Dendritic cell treated with granulocyte-macrophage colony-stimulating factor and Interleukin-4, amounts not matched to agents 40 ng/mL and 50 ng/mL, for 4 days (primary cell): ENCODE data around the gene ACMSD.

Experiments
- H3K27ac Mint-ChIP-seq: one replicate; pipeline ENCODE4 v1.8.0; 2022; ENCODE audit warnings: mild to moderate bottlenecking, mixed read lengths
- H3K27me3 Mint-ChIP-seq: one replicate; pipeline ENCODE4 v1.8.0; 2022; ENCODE audit warnings: mild to moderate bottlenecking, mixed read lengths
- H3K36me3 Mint-ChIP-seq: one replicate; pipeline ENCODE4 v1.8.0; 2022; ENCODE audit warnings: low read depth, mixed read lengths
- H3K4me1 Mint-ChIP-seq: one replicate; pipeline ENCODE4 v1.8.0; 2022; ENCODE audit warnings: low read depth, mixed read lengths
- H3K4me3 Mint-ChIP-seq: one replicate; pipeline ENCODE4 v1.8.0; 2022; ENCODE audit warnings: mild to moderate bottlenecking, moderate library complexity, mixed read lengths
- H3K9me3 Mint-ChIP-seq: one replicate; pipeline ENCODE4 v1.8.0; 2022; ENCODE audit warnings: mixed read lengths
- intact Hi-C: fragments of 100-400 bp; cut with micrococcal nuclease; formaldehyde crosslinking; loops from one replicate; pipeline ENCODE4 v1.15.0; 2022

The ACMSD gene

DNA sequence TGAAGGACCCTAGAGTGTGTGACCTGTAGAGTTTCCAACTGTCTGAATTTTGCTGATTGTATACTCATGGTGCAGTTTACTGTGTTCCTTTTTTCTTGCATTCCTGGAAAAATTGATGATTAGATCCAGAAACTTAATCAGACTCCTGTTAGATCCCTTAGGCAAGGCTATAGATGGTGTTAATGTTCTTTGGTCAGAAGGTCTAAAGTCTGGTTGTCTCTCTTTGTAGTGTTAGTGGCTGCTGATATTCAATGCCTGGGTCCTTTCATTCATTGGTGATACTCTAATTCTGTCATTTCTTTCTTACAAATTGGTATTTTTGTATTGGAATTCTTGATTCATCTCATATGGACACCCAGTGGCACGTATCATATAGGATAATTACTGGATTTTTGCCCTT, 86.5 kb downstream of the ACMSD start:
- peaks cover 62% of the 10 kb centered on the region for H3K4me1 Mint-ChIP-seq
- H3K36me3 Mint-ChIP-seq = peaks cover 53% of the 10 kb centered on the region
- H3K27ac Mint-ChIP-seq = no peak overlapping the region
- no peaks in the 10 kb centered on the region for H3K27me3 Mint-ChIP-seq
- intact Hi-C loops = loop anchor here (5.0 kb wide), 1 partner anchor 32 kb away; no protein-coding TSS in a partner anchor
- H3K9me3 Mint-ChIP-seq = no peaks in the 10 kb centered on the region
- no peak overlapping the region for H3K4me3 Mint-ChIP-seq

DNA sequence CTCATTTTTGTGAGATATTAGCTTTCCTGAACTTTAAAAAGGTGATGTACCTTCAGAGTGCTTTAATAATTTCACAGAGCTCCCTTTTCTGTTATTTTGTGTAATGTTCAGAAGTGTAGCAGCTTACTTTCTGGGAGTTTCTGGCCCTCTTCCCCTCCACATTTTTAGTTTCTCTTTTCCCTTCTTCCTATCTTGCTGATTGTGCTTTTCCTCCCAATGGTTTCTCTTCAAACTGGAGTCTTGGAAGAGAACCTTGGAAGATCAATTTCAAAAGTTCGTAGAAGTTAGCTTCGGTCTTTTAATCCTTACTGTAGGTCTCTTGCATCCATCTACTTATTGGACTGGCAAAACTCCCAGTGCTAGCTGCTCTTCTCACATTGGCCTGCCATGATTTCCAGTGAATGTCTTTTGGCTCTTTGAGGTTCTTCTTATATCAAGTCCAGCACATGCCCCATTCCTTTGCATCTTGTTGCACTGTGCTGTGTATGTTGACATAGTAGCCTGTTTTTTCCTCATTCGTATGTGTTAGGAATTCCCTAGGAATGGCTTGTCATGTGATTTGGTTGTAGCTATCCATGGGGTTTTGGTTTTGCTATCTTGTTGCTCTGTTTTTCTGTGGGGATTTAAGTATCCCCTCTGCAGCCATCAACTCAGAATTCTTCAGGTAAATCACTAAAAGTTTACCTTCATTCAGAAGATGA, 88.0 kb downstream of the ACMSD start:
- Mint-ChIP-seq H3K36me3 (peaks cover 54% of the 10 kb centered on the region), H3K4me3 (peak overlapping the region; percentile 0), H3K27ac (peak overlapping the region; percentile 26), H3K27me3 (no peaks in the 10 kb centered on the region), H3K4me1 (peaks cover 66% of the 10 kb centered on the region), H3K9me3 (no peaks in the 10 kb centered on the region)
- intact Hi-C loops = no loop called here

DNA sequence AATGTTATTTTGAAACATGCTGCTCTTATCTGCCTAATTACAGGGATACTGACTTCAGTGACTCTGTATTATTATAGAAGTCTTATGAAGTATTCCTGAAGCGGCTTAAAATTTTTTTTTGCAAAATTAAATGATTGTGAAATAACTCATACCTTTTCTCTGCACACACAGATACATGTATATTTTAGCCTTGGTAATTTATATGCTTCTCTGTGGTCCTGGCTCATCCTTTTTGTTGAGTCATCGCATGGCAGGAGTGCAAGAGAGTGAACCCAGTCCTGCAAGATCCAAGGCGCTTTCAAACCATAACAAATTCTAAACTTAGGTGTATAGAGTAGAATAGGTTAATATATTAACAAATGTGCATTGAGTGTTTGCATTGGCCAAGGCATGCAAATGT, 88.8 kb downstream of the ACMSD start:
- intact Hi-C loops = no loop called here

DNA sequence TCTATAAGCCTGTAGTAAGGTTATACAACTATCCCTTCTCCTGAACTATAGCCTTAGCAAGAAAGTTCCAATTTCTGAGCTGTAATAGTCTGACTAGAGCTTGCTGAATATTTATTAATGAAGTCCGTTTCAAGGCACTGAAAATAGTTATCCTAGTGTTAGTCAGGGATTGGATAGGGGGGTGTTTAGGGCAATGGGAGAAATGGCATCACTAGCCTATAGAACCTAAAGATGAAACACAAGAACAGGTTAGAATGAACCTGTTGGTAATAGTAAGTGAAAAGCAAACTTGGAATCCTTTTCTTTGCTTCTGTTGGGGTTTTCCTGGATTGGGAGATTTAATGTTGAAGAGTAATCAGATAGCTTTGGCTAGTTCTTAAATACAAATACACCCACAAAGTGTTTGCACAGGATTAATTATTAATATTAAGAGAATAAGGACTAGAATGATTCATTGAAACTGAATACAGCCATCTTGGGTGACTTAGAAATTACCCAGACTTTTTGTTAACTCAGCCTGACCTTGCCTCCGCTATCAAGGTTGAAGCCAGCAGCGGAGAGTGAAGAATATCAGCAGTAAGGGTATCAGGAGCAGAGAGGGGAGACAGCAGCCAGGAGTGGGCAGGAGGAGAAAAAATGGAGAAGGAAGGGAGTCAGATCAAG, 94.6 kb downstream of the ACMSD start:
- peaks cover 49% of the 10 kb centered on the region for H3K4me1 Mint-ChIP-seq
- H3K27ac Mint-ChIP-seq = peak overlapping the region; percentile 47
- no peaks in the 10 kb centered on the region for H3K9me3 Mint-ChIP-seq
- H3K36me3 Mint-ChIP-seq = peaks cover 58% of the 10 kb centered on the region
- intact Hi-C loops = no loop called here
- H3K27me3 Mint-ChIP-seq = no peaks in the 10 kb centered on the region
- H3K4me3 Mint-ChIP-seq = no peak overlapping the region

More for the DNA sequence above, 88.8 kb downstream of the ACMSD start:
- Mint-ChIP-seq H3K36me3 (peaks cover 57% of the 10 kb centered on the region), H3K4me3 (no peak overlapping the region), H3K27ac (no peak overlapping the region), H3K9me3 (no peaks in the 10 kb centered on the region), H3K27me3 (no peaks in the 10 kb centered on the region), H3K4me1 (peaks cover 61% of the 10 kb centered on the region)

DNA sequence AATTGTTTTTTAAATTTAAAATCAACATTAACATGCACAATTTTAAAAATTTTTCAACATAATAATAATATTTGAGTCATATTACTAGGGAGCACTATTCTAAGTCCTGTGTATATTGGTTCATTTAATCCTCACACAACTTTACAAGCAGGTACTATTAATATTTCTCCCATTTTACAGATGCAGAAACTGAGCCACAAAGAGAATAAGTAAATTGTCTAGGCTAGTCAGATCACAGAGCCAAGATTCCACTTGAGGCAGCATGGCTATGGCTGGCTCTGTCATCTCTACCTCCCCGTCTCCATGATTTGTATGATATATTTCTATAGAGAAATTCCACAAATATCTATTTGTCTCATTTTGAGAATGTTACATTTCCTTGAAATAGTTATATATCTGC, 95.3 kb downstream of the ACMSD start:
- peaks cover 52% of the 10 kb centered on the region for H3K36me3 Mint-ChIP-seq
- H3K27ac Mint-ChIP-seq = peak overlapping the region; percentile 47
- no peaks in the 10 kb centered on the region for H3K9me3 Mint-ChIP-seq
- H3K27me3 Mint-ChIP-seq = no peaks in the 10 kb centered on the region
- peaks cover 44% of the 10 kb centered on the region for H3K4me1 Mint-ChIP-seq
- H3K4me3 Mint-ChIP-seq = no peak overlapping the region
- intact Hi-C loops = no loop called here

DNA sequence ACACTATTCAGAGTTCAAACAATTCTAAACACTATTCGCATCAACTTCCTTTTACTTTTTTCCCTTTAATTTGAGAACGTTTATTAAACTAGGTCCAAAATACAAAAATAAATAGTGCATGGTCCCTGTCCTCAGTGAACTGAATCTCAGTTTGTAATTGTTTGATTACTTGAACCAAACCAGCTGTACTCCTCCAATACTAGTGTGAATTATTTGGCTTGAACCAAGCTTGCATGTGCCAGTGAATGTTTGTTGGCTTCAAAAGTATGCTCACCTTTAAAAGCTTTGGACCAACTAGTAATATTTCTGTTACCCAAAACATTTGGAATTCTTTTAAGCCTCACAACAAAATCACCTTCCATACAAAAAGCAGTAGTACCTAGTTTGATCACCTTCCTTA, 95.7 kb downstream of the ACMSD start:
- Mint-ChIP-seq H3K9me3 (no peaks in the 10 kb centered on the region), H3K27ac (peak overlapping the region; percentile 31), H3K36me3 (peaks cover 50% of the 10 kb centered on the region), H3K4me1 (peaks cover 43% of the 10 kb centered on the region), H3K27me3 (no peaks in the 10 kb centered on the region), H3K4me3 (no peak overlapping the region)
- intact Hi-C loops = no loop called here

DNA sequence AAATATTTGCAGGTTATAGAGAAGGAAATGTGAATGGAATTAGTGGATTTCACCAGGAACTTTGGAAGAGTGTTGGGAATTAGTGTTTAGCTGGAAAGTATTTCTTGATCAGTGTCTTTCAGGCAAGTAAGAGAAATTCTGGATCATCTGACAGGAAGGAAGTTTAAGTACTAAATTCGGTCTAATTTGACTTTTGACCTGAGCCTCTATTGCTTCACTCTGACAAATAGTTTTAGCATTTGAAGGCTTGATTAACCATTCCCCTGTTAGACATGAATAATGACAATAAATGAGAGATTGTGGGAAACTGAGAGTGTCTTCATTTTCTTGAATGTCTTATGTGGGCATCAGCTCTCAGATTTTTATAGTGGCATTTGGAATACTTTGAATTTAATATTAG, 96.2 kb downstream of the ACMSD start:
- H3K4me3 Mint-ChIP-seq = no peak overlapping the region
- H3K27ac Mint-ChIP-seq = peak overlapping the region; percentile 31

DNA sequence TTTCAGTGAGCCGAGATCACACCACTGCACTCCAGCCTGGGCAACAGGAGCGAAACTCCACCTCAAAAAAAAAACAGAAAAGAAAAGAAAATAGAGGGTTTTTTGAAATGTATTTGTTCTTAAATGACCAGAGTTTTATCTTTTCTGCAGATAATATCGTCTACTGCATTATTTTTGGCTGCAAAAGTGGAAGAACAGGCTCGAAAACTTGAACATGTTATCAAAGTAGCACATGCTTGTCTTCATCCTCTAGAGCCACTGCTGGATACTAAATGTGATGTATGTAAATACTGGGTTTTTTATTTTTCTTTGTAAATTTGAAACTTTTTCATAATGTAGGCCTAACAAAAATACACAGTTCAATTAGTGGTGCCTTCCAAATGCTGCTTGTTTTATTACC, 98.3 kb downstream of the ACMSD start:
- Mint-ChIP-seq H3K27ac (no peak overlapping the region), H3K27me3 (no peaks in the 10 kb centered on the region), H3K36me3 (peaks cover 55% of the 10 kb centered on the region), H3K4me3 (no peak overlapping the region), H3K4me1 (peaks cover 24% of the 10 kb centered on the region), H3K9me3 (no peaks in the 10 kb centered on the region)
- intact Hi-C loops = no loop called here

More for the DNA sequence above, 96.2 kb downstream of the ACMSD start:
- peaks cover 38% of the 10 kb centered on the region for H3K4me1 Mint-ChIP-seq
- H3K27me3 Mint-ChIP-seq = no peaks in the 10 kb centered on the region
- intact Hi-C loops = no loop called here
- peaks cover 50% of the 10 kb centered on the region for H3K36me3 Mint-ChIP-seq
- H3K9me3 Mint-ChIP-seq = no peaks in the 10 kb centered on the region

DNA sequence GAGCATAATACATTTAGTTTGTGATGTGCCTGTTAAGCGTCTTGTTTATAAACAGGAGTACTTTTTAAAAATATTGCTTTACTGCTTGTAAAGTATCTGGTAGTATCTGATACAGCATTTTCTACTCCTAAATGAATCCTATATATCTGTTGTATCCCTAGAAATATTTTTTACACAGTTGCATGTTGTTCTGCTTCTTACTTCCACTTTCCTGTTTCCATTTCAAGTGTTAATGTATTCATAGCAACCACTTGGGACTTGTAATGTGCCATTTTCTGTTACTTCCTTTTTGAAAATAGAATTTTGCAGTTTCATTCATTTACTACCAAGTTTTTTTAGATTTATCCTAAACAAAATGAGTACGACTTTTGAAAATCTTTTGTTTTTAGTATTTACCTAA, 105.1 kb downstream of the ACMSD start:
- Mint-ChIP-seq H3K9me3 (no peaks in the 10 kb centered on the region), H3K4me3 (no peak overlapping the region), H3K27me3 (no peaks in the 10 kb centered on the region), H3K36me3 (peaks cover 65% of the 10 kb centered on the region), H3K4me1 (peaks cover 19% of the 10 kb centered on the region), H3K27ac (peak overlapping the region; percentile 79)
- intact Hi-C loops = loop anchor here (2.0 to 5.0 kb wide), 2 partner anchors 25 to 109 kb away; partner anchors contain the start of genes CCNT2 and RAB3GAP1

DNA sequence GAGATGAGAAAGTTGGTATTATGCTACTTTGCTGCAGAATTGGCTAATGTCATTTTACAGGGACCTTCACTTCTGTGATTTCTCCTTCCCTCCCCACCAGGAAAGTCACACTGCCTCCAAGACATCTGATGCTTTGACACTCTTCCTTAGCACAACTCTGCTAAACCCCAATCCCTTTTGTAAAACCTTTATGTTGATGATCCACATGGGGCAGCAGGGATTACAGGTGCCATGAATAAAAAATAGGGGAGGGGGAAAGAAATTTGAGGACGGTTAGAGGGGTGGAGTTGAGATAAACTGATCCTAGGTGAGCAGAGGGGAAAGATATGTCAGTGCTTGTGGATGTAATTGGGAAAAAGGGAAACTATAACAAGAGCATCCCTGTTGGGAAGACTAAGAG, 106.6 kb downstream of the ACMSD start:
- intact Hi-C loops = loop anchor here (5.0 kb wide), 1 partner anchor 107 kb away; the partner anchor contains the start of gene RAB3GAP1
- Mint-ChIP-seq H3K4me1 (peaks cover 20% of the 10 kb centered on the region), H3K4me3 (no peak overlapping the region), H3K27me3 (no peaks in the 10 kb centered on the region), H3K36me3 (peaks cover 71% of the 10 kb centered on the region), H3K9me3 (no peaks in the 10 kb centered on the region), H3K27ac (peak overlapping the region; percentile 1)

DNA sequence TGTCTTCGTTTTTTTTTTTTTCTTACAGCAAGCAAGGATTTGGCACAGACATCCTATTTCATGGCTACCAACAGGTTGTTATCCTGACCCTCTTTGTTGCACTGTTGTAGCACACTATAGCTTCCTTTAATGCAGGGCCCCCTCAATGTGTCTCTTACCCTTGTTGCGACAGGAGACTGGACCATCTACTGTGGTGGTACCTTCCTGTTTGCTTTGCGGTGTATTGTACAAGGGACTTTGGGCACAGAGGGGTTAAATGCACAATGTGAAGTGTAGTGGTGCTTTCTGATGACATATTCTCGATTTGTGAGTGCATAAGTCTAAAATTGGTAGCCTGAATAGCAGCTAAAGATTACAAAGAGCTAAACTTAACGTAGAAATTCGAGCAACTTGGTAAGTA, 107.7 kb downstream of the ACMSD start:
- Mint-ChIP-seq H3K27ac (no peak overlapping the region), H3K4me3 (no peak overlapping the region), H3K9me3 (no peaks in the 10 kb centered on the region), H3K4me1 (peaks cover 26% of the 10 kb centered on the region), H3K36me3 (peaks cover 68% of the 10 kb centered on the region), H3K27me3 (no peaks in the 10 kb centered on the region)
- intact Hi-C loops = no loop called here

DNA sequence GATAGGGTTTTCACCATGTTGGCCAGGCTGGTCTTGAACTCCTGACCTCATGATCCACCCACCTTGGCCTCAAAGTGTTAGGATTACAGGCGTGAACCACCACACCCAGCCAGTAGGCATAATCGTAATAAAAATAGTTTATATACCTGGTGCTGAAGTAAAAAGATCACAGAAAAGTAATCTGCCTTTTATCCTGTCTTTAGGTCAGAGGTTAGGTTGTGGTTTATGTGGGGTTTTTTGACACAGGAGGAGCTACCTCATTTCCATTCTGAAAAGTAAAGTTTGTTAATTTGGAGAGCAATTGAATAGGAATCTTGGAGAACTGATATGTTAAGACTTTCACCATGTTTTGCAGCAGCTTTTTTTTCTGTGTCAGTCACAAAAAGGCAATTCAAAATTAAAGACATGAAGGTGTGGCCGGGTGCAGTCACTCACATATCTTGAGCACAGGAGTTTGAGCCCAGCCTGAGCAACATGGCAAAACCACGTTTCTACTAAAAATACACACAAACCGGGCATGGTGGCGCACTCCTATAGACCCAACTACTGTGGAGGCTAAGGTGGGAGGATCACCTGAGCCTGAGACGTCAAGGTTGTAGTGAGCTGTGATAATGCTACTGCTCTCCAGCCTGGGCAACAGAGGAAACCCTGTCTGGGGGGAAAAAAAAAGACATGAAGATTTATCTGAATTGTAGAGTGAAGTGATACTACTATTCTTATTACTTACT, 111.7 kb downstream of the ACMSD start:
- Mint-ChIP-seq H3K27me3 (no peaks in the 10 kb centered on the region), H3K4me3 (no peak overlapping the region), H3K27ac (no peak overlapping the region), H3K9me3 (no peaks in the 10 kb centered on the region), H3K36me3 (peaks cover 89% of the 10 kb centered on the region), H3K4me1 (peaks cover 35% of the 10 kb centered on the region)
- intact Hi-C loops = no loop called here

DNA sequence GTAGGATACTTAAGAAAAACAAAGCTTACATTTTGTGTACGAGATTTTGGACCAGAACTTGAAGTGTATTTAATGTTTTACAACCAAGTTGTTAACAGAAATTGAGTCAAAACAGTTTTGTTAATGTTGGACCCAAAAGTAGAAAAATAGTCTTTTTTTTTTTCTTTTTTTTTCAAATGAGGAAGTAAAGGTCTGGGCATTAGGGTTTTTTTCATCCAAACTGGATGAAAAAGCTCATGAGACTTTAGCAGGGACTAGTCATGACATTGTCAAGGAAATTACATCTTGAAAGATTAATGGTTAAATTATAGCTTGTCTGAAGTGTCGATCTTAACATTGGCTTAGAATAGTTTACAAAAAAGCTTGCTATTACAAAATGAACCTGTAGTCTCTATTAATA, 112.5 kb downstream of the ACMSD start:
- Mint-ChIP-seq H3K4me1 (peaks cover 29% of the 10 kb centered on the region), H3K36me3 (peaks cover 86% of the 10 kb centered on the region), H3K9me3 (no peaks in the 10 kb centered on the region), H3K27me3 (no peaks in the 10 kb centered on the region), H3K4me3 (no peak overlapping the region), H3K27ac (no peak overlapping the region)
- intact Hi-C loops = no loop called here
